ENCODE data around the gene GNG2. TPM values are rescaled to one million over a fixed set of nuclear protein-coding genes. Genes with fewer than 3 reads are reported as not detected.

Gene GNG2
- total RNA-seq, 1 experiment from 2014 or later: 7.0 TPM

GRCh38 chr14:51868405-51868804 lies 8.0 kb downstream of the GNG2 start:
- Histone ChIP-seq H3T11ph (ENCODE audit: low read length) (no peak overlapping the region), H2BK15ac (ENCODE audit: low read depth, low read length) (no peak overlapping the region)
- WGBS (ENCODE audit: extremely low coverage, insufficient read length, low lambda C conversion rate): no CpG with 5 or more reads among the region's 2 CpGs

More at GRCh38 chr14:51868405-51868804, 8.0 kb downstream of the GNG2 start:
- no peak overlapping the region for H3K4ac ChIP-seq (ENCODE audit: low read depth, low read length)
- H3K79me1 ChIP-seq (ENCODE audit: insufficient read depth, low read depth, low read length, poor library complexity, severe bottlenecking): no peaks in the 10 kb centered on the region
- H3K9me3 ChIP-seq (ENCODE audit: control insufficient read depth, low read depth, low read length): no peaks in the 10 kb centered on the region
- Mint-ChIP-seq H3K9me3 (no peaks in the 10 kb centered on the region), H3K4me3 (no peak overlapping the region), H3K36me3 (ENCODE audit: insufficient read depth in 1 of 3, low read depth in 3 of 3) (no peaks in the 10 kb centered on the region), H3K27ac (no peak overlapping the region), H3K4me1 (peaks cover 7 to 8% of the 10 kb centered on the region in 2 experiments), H3K27me3 (ENCODE audit: low read depth) (peaks cover 7% of the 10 kb centered on the region)
- no peak overlapping the region for H2BK5ac ChIP-seq (ENCODE audit: insufficient read length, low read length)
- H3K18ac ChIP-seq (ENCODE audit: insufficient read length, low read depth, low read length): no peak overlapping the region
- no peak overlapping the region for H4K91ac ChIP-seq (ENCODE audit: insufficient read length, low read depth, low read length)
- no peak overlapping the region for H3K4me2 ChIP-seq (ENCODE audit: insufficient read depth, insufficient read length, low read length)
- no peak overlapping the region for H3K27ac ChIP-seq (ENCODE audit: insufficient read length, low read depth, low read length)
- no peak overlapping the region for H2BK12ac ChIP-seq (ENCODE audit: insufficient read length, low read depth, low read length)
- no peak overlapping the region for H4K8ac ChIP-seq (replicated peaks; ENCODE audit: insufficient read length, low read depth, low read length)
- H3K27me3 ChIP-seq (ENCODE audit: insufficient read depth, low read length): no peaks in the 10 kb centered on the region
- no peaks in the 10 kb centered on the region; the same call in 1 of the 2 replicates for H3K4me1 ChIP-seq (ENCODE audit: insufficient read depth, low read length)
- DNase-seq: no peak
- no peaks in the 10 kb centered on the region for H4K20me1 ChIP-seq (ENCODE audit: control insufficient read depth, insufficient read depth, insufficient read length)
- no peaks in the 10 kb centered on the region for H3K23me2 ChIP-seq (ENCODE audit: insufficient read length, low read depth, low read length, poor library complexity, severe bottlenecking)
- no peak overlapping the region for H2BK120ac ChIP-seq (ENCODE audit: low read depth, low read length, poor library complexity, severe bottlenecking)
- no peak overlapping the region for H2AFZ ChIP-seq (ENCODE audit: low read length)
- no peak overlapping the region for H2BK20ac ChIP-seq (ENCODE audit: low read depth, low read length, poor library complexity, severe bottlenecking)
- TF ChIP-seq CTCF (conservative IDR thresholded peaks at IDR 0.05): no peak
- no peak overlapping the region for H3K9ac ChIP-seq (ENCODE audit: extremely low read depth, insufficient read length, low read length)
- H3K56ac ChIP-seq (ENCODE audit: insufficient read length, low read depth, low read length): no peak overlapping the region
- no peaks in the 10 kb centered on the region for H3K79me2 ChIP-seq (ENCODE audit: insufficient read depth, low read length)
- no peak overlapping the region for H3K23ac ChIP-seq (ENCODE audit: insufficient read length, low read depth, low read length)
- H2AK5ac ChIP-seq (ENCODE audit: insufficient read length, low read length): no peak overlapping the region
- no peak overlapping the region for H4K5ac ChIP-seq (ENCODE audit: insufficient read length, low read depth, low read length)
- H3K14ac ChIP-seq (ENCODE audit: insufficient read depth, low read length): no peak overlapping the region
